A549 (cell line): ENCODE data around the gene WNT1. TPM values are rescaled to one million over a fixed set of nuclear protein-coding genes. Genes with fewer than 3 reads are reported as not detected.

Source experiments
- ATAC-seq, 2 experiments: fragments of 200-7000 bp in 1 of 2; fragments of >200 bp in 1 of 2; cut with Nextera tagmentation in 1 of 2; cut with Tn5 transposase in 1 of 2; 3 replicates each; pipeline versions ENCODE4 v1.8.0 to v1.9.1; 2018 to 2020; ENCODE audit warnings: mild to moderate bottlenecking in 1 of 2, moderate library complexity in 1 of 2
- CTCF ChIA-PET: fragments of 300-600 bp; sonication (Branson Sonifier 250); formaldehyde crosslinking; extraction: SDS; loops from one replicate; lab custom pipeline; 2021; ENCODE audit warnings: antibody characterized with exemption, inconsistent platforms; lab: Yijun Ruan, JAX
- POLR2A ChIA-PET: fragments of 350-600 bp; formaldehyde crosslinking; extraction: SDS; loops from one replicate; lab custom pipeline; 2021; ENCODE audit warnings: antibody characterized with exemption, inconsistent platforms; lab: Yijun Ruan, JAX
- DNase-seq, 2 experiments: peaks; one replicate each; pipeline versions ENCODE4 v3.0.0 to v3.0.0-alpha.2; 2011 to 2016; ENCODE audit warnings: low read depth in 1 of 2, low spot score in 1 of 2
- FAIRE-seq: peaks from 2 replicates; lab custom pipeline; 2011; peaks lifted over from hg19 to GRCh38; lab: Jason Lieb, UNC
- H3K27ac ChIP-seq, 2 experiments: fragments of >200 bp; sonication (Bioruptor Twin); formaldehyde crosslinking; 3 replicates each; pipeline ENCODE4 v1.5.1; 2016 to 2017
- H3K4me1 ChIP-seq: fragments of >200 bp; sonication (Bioruptor Twin); formaldehyde crosslinking; 3 replicates; pipeline ENCODE4 v1.6.1; 2016
- H3K4me2 ChIP-seq: fragments of >200 bp; sonication (Bioruptor Twin); formaldehyde crosslinking; 3 replicates; pipeline ENCODE4 v1.6.1; 2016
- H3K4me3 ChIP-seq: fragments of >200 bp; sonication (Bioruptor Twin); formaldehyde crosslinking; 3 replicates; pipeline ENCODE4 v1.5.1; 2016
- H3K9me3 ChIP-seq: fragments of >200 bp; sonication (Bioruptor Twin); formaldehyde crosslinking; 3 replicates; pipeline ENCODE4 v1.6.1; 2016
- ATOH8 ChIP-seq: fragments of 250-450 bp; sonication (Bioruptor Pico); IDR thresholded peaks from 2 replicates; pipeline ENCODE4 v1.5.0; 2020; ENCODE audit warnings: low read depth, mild to moderate bottlenecking, moderate library complexity
- CHD4 ChIP-seq: fragments of 200-600 bp; sonication (generic); IDR thresholded peaks from 2 replicates; pipeline ENCODE4 v1.6.1; 2016; ENCODE audit warnings: antibody characterized with exemption, mild to moderate bottlenecking, borderline replicate concordance
- CTCF ChIP-seq: fragments of >200 bp; sonication (Bioruptor Twin); formaldehyde crosslinking; IDR thresholded peaks from 3 replicates; pipeline ENCODE4 v1.5.1; 2016
- FOSB ChIP-seq: fragments of 250-450 bp; sonication (Bioruptor Pico); IDR thresholded peaks from 2 replicates; pipeline ENCODE4 v1.5.0; 2020; ENCODE audit warnings: mild to moderate bottlenecking, moderate library complexity
- KDM1A ChIP-seq: fragments of 200-600 bp; sonication (generic); IDR thresholded peaks from 2 replicates; pipeline ENCODE4 v1.6.1; 2016; ENCODE audit warnings: low read depth, mild to moderate bottlenecking
- MAX ChIP-seq: IDR thresholded peaks from 2 replicates; pipeline ENCODE4 v1.6.1; 2012
- NPAS2 ChIP-seq: fragments of 250-450 bp; sonication (Bioruptor Pico); IDR thresholded peaks from 2 replicates; pipeline ENCODE4 v1.8.0; 2022; ENCODE audit warnings: mild to moderate bottlenecking, moderate library complexity, borderline replicate concordance
- PBX3 ChIP-seq: IDR thresholded peaks from 2 replicates; pipeline ENCODE4 v1.6.1; 2012
- RAD21 ChIP-seq, 2 experiments: fragments of >200 bp in 1 of 2; sonication (Bioruptor Twin) in 1 of 2; formaldehyde crosslinking in 1 of 2; IDR thresholded peaks in 1 of 2; conservative IDR thresholded peaks in 1 of 2; 2 replicates in 1 of 2; 3 replicates in 1 of 2; pipeline ENCODE4 v1.6.1; 2012 to 2018; ENCODE audit warnings: inconsistent platforms in 1 of 2
- SMC3 ChIP-seq: fragments of >200 bp; sonication (Bioruptor Twin); formaldehyde crosslinking; IDR thresholded peaks from 3 replicates; pipeline ENCODE4 v1.6.1; 2018; ENCODE audit warnings: inconsistent platforms
- SREBF2 ChIP-seq: fragments of 450-650 bp; IDR thresholded peaks from 2 replicates; pipeline ENCODE4 v1.6.1; 2014; ENCODE audit warnings: mild to moderate bottlenecking, moderate library complexity
- WGBS: methylation state at CpG from one replicate; pipeline ENCODE4 v1.1.6; 2017; ENCODE audit errors: missing lambda C conversion rate; 5-methylcytosine and 5-hydroxymethylcytosine counted together
- polyA plus RNA-seq, 4 experiments: library from polyadenylated mRNA; depleted of rRNA in 3 of 4; stranded (reverse); fragments of >200 nt; fragmentation: RNase III in 1 of 4; extraction: RNeasy Plus Mini Kit Qiagen cat#74134 plus additional on column Dnase treatment in 1 of 4; gene quantifications; 2 replicates in 3 of 4; 3 replicates in 1 of 4; pipeline ENCODE4 v1.2.3, GENCODE V29; 2011 to 2017

Gene WNT1
- polyA plus RNA-seq, 2 of the 4 experiments (the other 2 are of a cell fraction): not detected

- TF ChIP-seq FOSB (CRISPR knock-in tag) (no peak), KDM1A (peak; percentile 90; the same call in 1 of the 2 replicates), SMC3 (peak; percentile 61), RAD21 (conservative IDR thresholded peaks at IDR 0.05 in 1 of 2, IDR thresholded peaks at IDR 0.05 in 1 of 2) (peak; percentile 81 to 83), CHD4 (peak; percentile 86), PBX3 (0 out of 2 replicates have a peak, but pooled peaks have one; percentile 49), ATOH8 (no peak), CTCF (peak; percentile 66)
- TF ChIP-seq, all 56 proteins: peak for 6
- DNase-seq (peak; percentile 89 to 99), ATAC-seq (peak; percentile 65 to 76), FAIRE-seq (no peak)
- peak overlapping the region; percentile 32 to 56; a peak in 3 of 6 replicates for H3K27ac ChIP-seq
- H3K9me3 ChIP-seq: no peaks in the 10 kb centered on the region
- peaks cover 18% of the 10 kb centered on the region for H3K4me1 ChIP-seq
- peak overlapping the region; percentile 91 for H3K4me2 ChIP-seq
- ChIA-PET CTCF (interaction anchor here (0.6 to 77.5 kb wide), 26 partner anchors 8 to 145 kb away, joined by 3 to 2584 read pairs (median 5); partner anchors contain the start of genes ARF3, DDX23, DHH and FKBP11), POLR2A (interaction anchor here (0.6 to 1.2 kb wide), 2 partner anchors 21 to 1759 kb away, joined by 3 read pairs; no protein-coding TSS in a partner anchor)
- 11% methylated on average over 32 of the region's 32 CpGs for WGBS
- H3K4me3 ChIP-seq: peak overlapping the region; percentile 32
These were observed 17.2 kb downstream of the WNT1 start for GRCh38 chr12:48995086-48995879.

GRCh38 chr12:48996794-48997718 lies 18.9 kb downstream of the WNT1 start:
- FAIRE-seq (peak; percentile 39), DNase-seq (peak; percentile 83 to 94), ATAC-seq (peak; percentile 65 to 80)
- CTCF ChIA-PET: interaction anchor here (0.7 to 77.5 kb wide), 31 partner anchors 9 to 182 kb away, joined by 3 to 2584 read pairs (median 5); partner anchors contain the start of genes ARF3, DDX23, DHH and FKBP11
- Histone ChIP-seq H3K9me3 (no peaks in the 10 kb centered on the region), H3K4me3 (peak overlapping the region; percentile 37; the same call in 2 of the 3 replicates), H3K27ac (peak overlapping the region; percentile 52 to 74; a peak in 5 of 6 replicates), H3K4me2 (peak overlapping the region; percentile 87), H3K4me1 (peaks cover 19% of the 10 kb centered on the region)
- POLR2A ChIA-PET: interaction anchor here (0.6 to 2.5 kb wide), 5 partner anchors 19 to 131 kb away, joined by 3 to 9 read pairs (median 3); partner anchors contain the start of genes ARF3, PRKAG1 and RND1
- 40% methylated on average over 57 of the region's 71 CpGs for WGBS
- TF ChIP-seq SMC3 (peak; percentile 71), RAD21 (conservative IDR thresholded peaks at IDR 0.05 in 1 of 2, IDR thresholded peaks at IDR 0.05 in 1 of 2) (peak; percentile 57 to 72), NPAS2 (CRISPR knock-in tag) (no peak), SREBF2 (no peak), MAX (peak; percentile 49), CTCF (peak; percentile 68), ATOH8 (no peak)
